Lower leg skin (tissue), 3 donors: Measurements from ENCODE around the gene MIA2.

Experiments used
- CTCF ChIP-seq, 3 donors: fragments of 450-650 bp; IDR thresholded peaks; one replicate each; pipeline ENCODE4 v1.5.1; 2016; ENCODE audit warnings: antibody characterized with exemption in 3 of 3, mild to moderate bottlenecking in 3 of 3, moderate library complexity in 2 of 3
- POLR2A ChIP-seq, 2 donors: fragments of 450-650 bp; IDR thresholded peaks; one replicate each; pipeline ENCODE4 v1.6.1; 2016 to 2017; ENCODE audit warnings: antibody characterized with exemption in 2 of 2, mild to moderate bottlenecking in 1 of 2, moderate library complexity in 1 of 2

- TF ChIP-seq CTCF (IDR thresholded peaks at IDR 0.05) (no peak), POLR2A (IDR thresholded peaks at IDR 0.05) (no peak)
Measured at GRCh38 chr14:39342768-39343167, 109.1 kb downstream of the MIA2 start.
